HepG2 (cell line): ENCODE data around the gene USP7. TPM values are rescaled to one million over a fixed set of nuclear protein-coding genes. Genes with fewer than 3 reads are reported as not detected.
A peak's percentile ranks its signal among the peaks of the same experiment; 100 is the strongest.

Experiments
- ATAC-seq: fragments of 200-7000 bp; cut with Tn5 transposase; 3 replicates; pipeline ENCODE4 v1.9.1; 2020; ENCODE audit warnings: mild to moderate bottlenecking, moderate library complexity
- BruUV-seq: library from RNA; stranded (reverse); fragments of 400-500 nt; replicated peaks from 2 replicates; lab custom pipeline; 2021; lab: Mats Ljungman, UMichigan
- CTCF ChIA-PET: fragments of 300-600 bp; formaldehyde crosslinking; extraction: SDS; loops from one replicate; lab custom pipeline; 2021; ENCODE audit warnings: low total read pairs, inconsistent platforms, low intra/inter-chr PET ratio; lab: Yijun Ruan, JAX
- POLR2A ChIA-PET: fragments of 350-600 bp; sonication (Branson Sonifier 250); formaldehyde crosslinking; loops from one replicate; lab custom pipeline; 2020; ENCODE audit warnings: antibody characterized with exemption, inconsistent platforms; lab: Yijun Ruan, JAX
- DNase-seq: peaks from one replicate; pipeline ENCODE4 v3.0.0-alpha.2; 2015; ENCODE audit warnings: low spot score
- FAIRE-seq: peaks from 3 replicates; lab custom pipeline; 2011; peaks lifted over from hg19 to GRCh38; lab: Jason Lieb, UNC
- H2AFZ ChIP-seq: one replicate; pipeline ENCODE4 v1.6.1; 2011; ENCODE audit warnings: low read length, inconsistent platforms
- H3K27ac ChIP-seq: fragments of 300-600 bp; 3 replicates; pipeline ENCODE4 v1.8.0; 2011; ENCODE audit warnings: mixed run types, mild to moderate bottlenecking, mixed read lengths, low read length, inconsistent platforms; ENCODE audit not compliant: insufficient read depth; ENCODE audit errors: extremely low read length
- H3K27me3 ChIP-seq, 2 experiments: fragments of 200-600 bp in 1 of 2; 2 replicates in 1 of 2; 3 replicates in 1 of 2; pipeline versions ENCODE4 v1.6.0 to v1.8.0; 2011; ENCODE audit warnings: low read length in 2 of 2, mild to moderate bottlenecking in 2 of 2, moderate library complexity in 2 of 2, inconsistent platforms in 1 of 2; ENCODE audit not compliant: insufficient read depth in 2 of 2, control insufficient read depth in 1 of 2
- H3K36me3 ChIP-seq, 2 experiments: fragments of 200-600 bp in 1 of 2; replicated peaks in 1 of 2; 2 replicates in 1 of 2; 3 replicates in 1 of 2; pipeline versions ENCODE4 v1.5.1 to v1.8.0; 2011; ENCODE audit warnings: low read length in 2 of 2, inconsistent platforms in 1 of 2; ENCODE audit not compliant: insufficient read depth in 2 of 2, control insufficient read depth in 1 of 2
- H3K4me1 ChIP-seq: 2 replicates; pipeline ENCODE4 v1.5.1; 2012; ENCODE audit warnings: low read length, inconsistent platforms; ENCODE audit not compliant: insufficient read depth
- H3K4me2 ChIP-seq: 2 replicates; pipeline ENCODE4 v1.6.0; 2011; ENCODE audit warnings: low read depth, low read length, inconsistent platforms
- H3K4me3 ChIP-seq, 3 experiments: fragments of 200-600 bp in 1 of 3; sonication (generic), shearing (Covaris generic) in 1 of 3; replicated peaks in 1 of 3; 2 replicates each; pipeline ENCODE4 v1.5.1; 2011 to 2016; ENCODE audit warnings: low read length in 3 of 3, inconsistent platforms in 2 of 3, low read depth in 2 of 3, mild to moderate bottlenecking in 2 of 3, control low read depth in 1 of 3, mixed read lengths in 1 of 3; ENCODE audit not compliant: insufficient read depth in 1 of 3
- H3K79me2 ChIP-seq: one replicate; pipeline ENCODE4 v1.6.1; 2011; ENCODE audit warnings: low read length, inconsistent platforms; ENCODE audit not compliant: insufficient read depth
- H3K9ac ChIP-seq: 2 replicates; pipeline ENCODE4 v1.6.0; 2011; ENCODE audit warnings: mild to moderate bottlenecking, low read depth, low read length, inconsistent platforms; ENCODE audit not compliant: insufficient read depth
- H3K9me3 ChIP-seq: 2 replicates; pipeline ENCODE4 v1.5.1; 2012; ENCODE audit warnings: mild to moderate bottlenecking, low read length
- H4K20me1 ChIP-seq: 2 replicates; pipeline ENCODE4 v1.6.0; 2011; ENCODE audit warnings: inconsistent platforms, mild to moderate bottlenecking, low read length, moderate library complexity; ENCODE audit not compliant: insufficient read depth
- ARNT2 ChIP-seq: sonication (generic); formaldehyde crosslinking; IDR thresholded peaks from 2 replicates; pipeline ENCODE4 v1.8.0; 2022; ENCODE audit warnings: mild to moderate bottlenecking, low read depth, missing genetic modification reagents, moderate library complexity
- HNRNPUL1 ChIP-seq: fragments of 200-400 bp; formaldehyde crosslinking; IDR thresholded peaks from 2 replicates; pipeline ENCODE4 v1.6.1; 2017; ENCODE audit warnings: low read depth, mild to moderate bottlenecking, low read length, moderate library complexity
- KLF9 ChIP-seq: IDR thresholded peaks from 2 replicates; pipeline ENCODE4 v1.6.1; 2016; ENCODE audit warnings: low read depth
- NRL ChIP-seq: sonication (generic); formaldehyde crosslinking; IDR thresholded peaks from 2 replicates; pipeline ENCODE4 v1.5.0; 2020; ENCODE audit warnings: missing genetic modification reagents, mild to moderate bottlenecking, moderate library complexity, borderline replicate concordance
- ONECUT2 ChIP-seq: sonication (generic); formaldehyde crosslinking; IDR thresholded peaks from 2 replicates; pipeline ENCODE4 v1.4.0; 2020; ENCODE audit warnings: missing genetic modification reagents
- SALL1 ChIP-seq: sonication (generic); formaldehyde crosslinking; IDR thresholded peaks from 2 replicates; pipeline ENCODE4 v1.8.0; 2022; ENCODE audit warnings: mild to moderate bottlenecking, missing genetic modification reagents
- ZBTB7A ChIP-seq: sonication (generic); formaldehyde crosslinking; IDR thresholded peaks from 2 replicates; pipeline ENCODE4 v1.8.0; 2022; ENCODE audit warnings: mild to moderate bottlenecking, missing genetic modification reagents
- ZFP36 ChIP-seq: fragments of 150-350 bp; IDR thresholded peaks from 2 replicates; pipeline ENCODE4 v1.6.1; 2018; ENCODE audit warnings: borderline replicate concordance, low read length, low read depth; ENCODE audit not compliant: partially characterized antibody
- ZFY ChIP-seq: sonication (generic); formaldehyde crosslinking; IDR thresholded peaks from 2 replicates; pipeline ENCODE4 v1.4.0; 2020; ENCODE audit warnings: missing genetic modification reagents
- ZNF121 ChIP-seq: sonication (generic); formaldehyde crosslinking; IDR thresholded peaks from 2 replicates; pipeline ENCODE4 v1.5.0; 2020; ENCODE audit warnings: mild to moderate bottlenecking, missing genetic modification reagents
- ZNF224 ChIP-seq: sonication (generic); formaldehyde crosslinking; IDR thresholded peaks from 2 replicates; pipeline ENCODE4 v1.5.0; 2020; ENCODE audit warnings: mild to moderate bottlenecking, missing genetic modification reagents
- ZNF501 ChIP-seq: sonication (generic); formaldehyde crosslinking; IDR thresholded peaks from 2 replicates; pipeline ENCODE4 v1.5.1; 2020; ENCODE audit warnings: mild to moderate bottlenecking, moderate library complexity, missing genetic modification reagents
- ZNF891 ChIP-seq: sonication (generic); formaldehyde crosslinking; IDR thresholded peaks from 2 replicates; pipeline ENCODE4 v1.5.0; 2020; ENCODE audit warnings: mild to moderate bottlenecking, missing genetic modification reagents
- WGBS: methylation state at CpG from one replicate; pipeline ENCODE4 v1.1.6; 2017; ENCODE audit warnings: low lambda C conversion rate; 5-methylcytosine and 5-hydroxymethylcytosine counted together
- in situ Hi-C: cut with HindIII; loops from 2 replicates; pipeline ENCODE4 v1.10.0; 2017; ENCODE audit warnings: low pct_unique_long_range_greater_than_20kb; ENCODE audit not compliant: extremely low pct_ligation_motif_present
- intact Hi-C: fragments of 100-400 bp; cut with micrococcal nuclease; formaldehyde crosslinking; loops from one replicate; pipeline ENCODE4 v1.10.0; 2022; ENCODE audit not compliant: unreplicated experiment
- polyA plus RNA-seq, 8 experiments: library from polyadenylated mRNA; depleted of rRNA in 3 of 8; stranded (reverse) in 7 of 8; unstranded in 1 of 8; fragments of >200 nt; fragmentation: Illumina TruSeq in 4 of 8; extraction: Trizol in 4 of 8; gene quantifications; 2 replicates each; pipeline versions ENCODE4 v1.2.1 to v1.2.3, GENCODE V29; 2011 to 2016; ENCODE audit warnings: low read depth in 4 of 8, missing spikeins in 1 of 8, mixed read lengths in 1 of 8; ENCODE audit not compliant: insufficient read depth in 1 of 8
- total RNA-seq, 5 experiments: library from RNA; depleted of rRNA; stranded (reverse); fragments of >200 nt; fragmentation: Illumina TruSeq; extraction: Trizol; gene quantifications; 2 replicates each; pipeline ENCODE4 v1.2.3, GENCODE V29; 2016; ENCODE audit warnings: low read depth in 1 of 5
- TF ChIP-seq, protein P1 (sequence below): sonication (generic); formaldehyde crosslinking; IDR thresholded peaks from 2 replicates; pipeline ENCODE4 v1.8.1; 2022; ENCODE audit warnings: low read depth, mild to moderate bottlenecking, missing genetic modification reagents
- TF ChIP-seq, protein P2 (sequence below): sonication (generic); formaldehyde crosslinking; IDR thresholded peaks from 2 replicates; pipeline ENCODE4 v1.5.0; 2020; ENCODE audit warnings: mild to moderate bottlenecking, missing genetic modification reagents
- TF ChIP-seq, protein P3 (sequence below): sonication (generic); formaldehyde crosslinking; IDR thresholded peaks from 2 replicates; pipeline ENCODE4 v1.4.0; 2020; ENCODE audit warnings: missing genetic modification reagents

The USP7 gene
- total and polyA plus RNA-seq, 2 of the 13 experiments (the other 11 are each of a cell fraction or from before 2014, with no cell fraction given), result 52.5 to 173 TPM

DNA sequence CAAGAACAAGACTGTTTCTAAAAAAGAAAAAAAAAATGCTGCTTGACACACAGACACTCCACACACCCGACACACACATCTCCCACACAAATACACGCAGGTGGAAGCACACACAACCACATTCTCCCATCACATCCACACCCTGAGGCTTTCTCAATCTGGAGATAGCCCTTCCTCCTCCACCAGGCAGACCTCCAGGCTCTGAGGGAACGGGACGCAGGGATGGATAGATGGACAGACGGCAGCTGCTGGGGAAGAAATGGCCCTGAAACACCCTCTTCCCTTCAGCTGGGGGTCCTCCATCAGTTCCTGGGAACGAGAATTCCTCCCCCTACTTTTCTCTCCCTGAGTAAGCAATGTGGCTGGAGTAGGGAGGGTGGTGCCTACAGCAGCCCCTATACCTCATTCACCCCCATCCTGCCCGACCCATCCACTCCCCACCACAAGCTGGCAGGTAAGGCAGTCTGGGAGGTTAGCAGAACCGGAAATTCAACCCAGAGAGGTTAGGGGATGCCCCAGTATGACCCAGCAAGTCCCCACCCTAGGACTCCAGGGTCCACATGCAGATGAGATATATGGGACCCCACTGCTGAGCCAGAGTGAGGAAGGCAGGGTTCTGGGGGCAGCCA lies 85.7 kb downstream of the USP7 start:
- BruUV-seq, result no TSS peak
- no peak overlapping the region for H3K4me3 ChIP-seq
- in situ Hi-C loops (loop anchor here (25.0 kb wide), 1 partner anchor 216 kb away; the partner anchor contains the start of gene ABAT), intact Hi-C loops (no loop called here)
- DNase-seq (no peak), FAIRE-seq (no peak), ATAC-seq (no peak)
- H2AFZ ChIP-seq, result no peak overlapping the region
- peaks cover 81% of the 10 kb centered on the region for H3K4me1 ChIP-seq
- POLR2A ChIA-PET, result interaction anchor here (1.1 to 14.5 kb wide), 3 partner anchors 10 to 24 kb away, joined by 3 to 235 read pairs (median 3); partner anchors contain the start of gene CARHSP1
- H3K27me3 ChIP-seq, result peaks cover 0 to 8% of the 10 kb centered on the region in 2 experiments; a peak in 2 of 5 replicates
- CTCF ChIA-PET, result no interaction called here
- peak overlapping the region; percentile 51 for H3K4me2 ChIP-seq
- no peaks in the 10 kb centered on the region for H3K36me3 ChIP-seq
- H3K9ac ChIP-seq, result no peak overlapping the region
- H3K27ac ChIP-seq, result no peak overlapping the region
- H3K9me3 ChIP-seq, result no peaks in the 10 kb centered on the region
- WGBS, result 17% methylated on average over 8 of the region's 8 CpGs
- no peaks in the 10 kb centered on the region for H3K79me2 ChIP-seq
- no peaks in the 10 kb centered on the region for H4K20me1 ChIP-seq
- no peak for TF ChIP-seq KLF9 (CRISPR knock-in tag)
- peak; percentile 50; the same call in 1 of the 2 replicates for TF ChIP-seq SALL1 (CRISPR knock-in tag)
- 0 out of 2 replicates have a peak, but pooled peaks have one; percentile 12 for TF ChIP-seq ZBTB7A (CRISPR knock-in tag)
- 0 out of 2 replicates have a peak, but pooled peaks have one; percentile 14 for TF ChIP-seq ZNF501
- TF ChIP-seq ZNF121 (CRISPR knock-in tag), result no peak
- TF ChIP-seq, protein P1, sequence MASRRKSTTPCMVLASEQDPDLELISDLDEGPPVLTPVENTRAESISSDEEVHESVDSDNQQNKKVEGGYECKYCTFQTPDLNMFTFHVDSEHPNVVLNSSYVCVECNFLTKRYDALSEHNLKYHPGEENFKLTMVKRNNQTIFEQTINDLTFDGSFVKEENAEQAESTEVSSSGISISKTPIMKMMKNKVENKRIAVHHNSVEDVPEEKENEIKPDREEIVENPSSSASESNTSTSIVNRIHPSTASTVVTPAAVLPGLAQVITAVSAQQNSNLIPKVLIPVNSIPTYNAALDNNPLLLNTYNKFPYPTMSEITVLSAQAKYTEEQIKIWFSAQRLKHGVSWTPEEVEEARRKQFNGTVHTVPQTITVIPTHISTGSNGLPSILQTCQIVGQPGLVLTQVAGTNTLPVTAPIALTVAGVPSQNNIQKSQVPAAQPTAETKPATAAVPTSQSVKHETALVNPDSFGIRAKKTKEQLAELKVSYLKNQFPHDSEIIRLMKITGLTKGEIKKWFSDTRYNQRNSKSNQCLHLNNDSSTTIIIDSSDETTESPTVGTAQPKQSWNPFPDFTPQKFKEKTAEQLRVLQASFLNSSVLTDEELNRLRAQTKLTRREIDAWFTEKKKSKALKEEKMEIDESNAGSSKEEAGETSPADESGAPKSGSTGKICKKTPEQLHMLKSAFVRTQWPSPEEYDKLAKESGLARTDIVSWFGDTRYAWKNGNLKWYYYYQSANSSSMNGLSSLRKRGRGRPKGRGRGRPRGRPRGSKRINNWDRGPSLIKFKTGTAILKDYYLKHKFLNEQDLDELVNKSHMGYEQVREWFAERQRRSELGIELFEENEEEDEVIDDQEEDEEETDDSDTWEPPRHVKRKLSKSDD, result 0 out of 2 replicates have a peak, but pooled peaks have one; percentile 33
- TF ChIP-seq HNRNPUL1, result no peak
- TF ChIP-seq, protein P2, sequence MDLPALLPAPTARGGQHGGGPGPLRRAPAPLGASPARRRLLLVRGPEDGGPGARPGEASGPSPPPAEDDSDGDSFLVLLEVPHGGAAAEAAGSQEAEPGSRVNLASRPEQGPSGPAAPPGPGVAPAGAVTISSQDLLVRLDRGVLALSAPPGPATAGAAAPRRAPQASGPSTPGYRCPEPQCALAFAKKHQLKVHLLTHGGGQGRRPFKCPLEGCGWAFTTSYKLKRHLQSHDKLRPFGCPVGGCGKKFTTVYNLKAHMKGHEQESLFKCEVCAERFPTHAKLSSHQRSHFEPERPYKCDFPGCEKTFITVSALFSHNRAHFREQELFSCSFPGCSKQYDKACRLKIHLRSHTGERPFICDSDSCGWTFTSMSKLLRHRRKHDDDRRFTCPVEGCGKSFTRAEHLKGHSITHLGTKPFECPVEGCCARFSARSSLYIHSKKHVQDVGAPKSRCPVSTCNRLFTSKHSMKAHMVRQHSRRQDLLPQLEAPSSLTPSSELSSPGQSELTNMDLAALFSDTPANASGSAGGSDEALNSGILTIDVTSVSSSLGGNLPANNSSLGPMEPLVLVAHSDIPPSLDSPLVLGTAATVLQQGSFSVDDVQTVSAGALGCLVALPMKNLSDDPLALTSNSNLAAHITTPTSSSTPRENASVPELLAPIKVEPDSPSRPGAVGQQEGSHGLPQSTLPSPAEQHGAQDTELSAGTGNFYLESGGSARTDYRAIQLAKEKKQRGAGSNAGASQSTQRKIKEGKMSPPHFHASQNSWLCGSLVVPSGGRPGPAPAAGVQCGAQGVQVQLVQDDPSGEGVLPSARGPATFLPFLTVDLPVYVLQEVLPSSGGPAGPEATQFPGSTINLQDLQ, result no peak
- TF ChIP-seq ZFY (CRISPR knock-in tag), result no peak
- 0 out of 2 replicates have a peak, but pooled peaks have one; percentile 62 for TF ChIP-seq ZNF224 (CRISPR knock-in tag)
- TF ChIP-seq ARNT2 (CRISPR knock-in tag), result 0 out of 2 replicates have a peak, but pooled peaks have one; percentile 6
- TF ChIP-seq, protein P3, sequence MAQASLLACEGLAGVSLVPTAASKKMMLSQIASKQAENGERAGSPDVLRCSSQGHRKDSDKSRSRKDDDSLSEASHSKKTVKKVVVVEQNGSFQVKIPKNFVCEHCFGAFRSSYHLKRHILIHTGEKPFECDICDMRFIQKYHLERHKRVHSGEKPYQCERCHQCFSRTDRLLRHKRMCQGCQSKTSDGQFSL, result no peak
- TF ChIP-seq ZNF891 (CRISPR knock-in tag), result no peak
- TF ChIP-seq NRL (CRISPR knock-in tag), result 0 out of 2 replicates have a peak, but pooled peaks have one; percentile 25
- TF ChIP-seq ONECUT2 (CRISPR knock-in tag), result no peak
- peak; percentile 83 for TF ChIP-seq ZFP36
